ENCODE results near the gene USP1. TPM values are rescaled to one million over a fixed set of nuclear protein-coding genes. Genes with fewer than 3 reads are reported as not detected.
A peak's percentile ranks its signal among the peaks of the same experiment; 100 is the strongest.

Gene USP1
- 67.6 and 75.2 TPM in 2 replicates for total RNA-seq (2014; rRNA removed; shearing (Covaris generic))
- polyA plus RNA-seq (2014; cell fraction: nucleus; rRNA removed), result 36.6 and 45.7 TPM in 2 replicates

GRCh38 chr1:62436466-62437272, at the start of gene USP1:
Gene USP1 (plus strand): TSS chr1:62437049. CDS start chr1:62439868, 2,819 bp downstream.
- DNase-seq (ENCODE audit: extremely low read depth, low read depth), result peak; percentile 100

DNA sequence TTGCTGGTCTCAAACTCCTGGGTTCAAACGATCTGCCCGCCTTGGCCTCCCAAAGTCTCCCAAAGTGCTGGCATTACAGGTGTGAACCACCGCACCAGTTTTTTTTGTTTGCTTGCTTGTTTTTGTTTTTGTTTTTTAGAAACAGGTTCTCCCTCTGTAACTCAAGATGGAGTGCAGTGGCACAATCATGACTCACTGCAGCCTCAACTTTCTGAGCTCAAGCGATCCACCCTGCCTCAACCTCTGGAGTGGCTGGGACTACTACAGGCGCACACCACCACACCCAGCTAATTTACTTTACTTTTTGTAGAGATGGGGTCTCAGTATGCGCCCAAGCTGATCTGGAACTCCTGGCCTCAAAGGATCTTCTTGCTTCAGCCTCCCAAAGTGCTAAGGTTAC, 47.3 kb upstream of the USP1 start:
- DNase-seq (ENCODE audit: extremely low read depth, low read depth), result no peak

DNA sequence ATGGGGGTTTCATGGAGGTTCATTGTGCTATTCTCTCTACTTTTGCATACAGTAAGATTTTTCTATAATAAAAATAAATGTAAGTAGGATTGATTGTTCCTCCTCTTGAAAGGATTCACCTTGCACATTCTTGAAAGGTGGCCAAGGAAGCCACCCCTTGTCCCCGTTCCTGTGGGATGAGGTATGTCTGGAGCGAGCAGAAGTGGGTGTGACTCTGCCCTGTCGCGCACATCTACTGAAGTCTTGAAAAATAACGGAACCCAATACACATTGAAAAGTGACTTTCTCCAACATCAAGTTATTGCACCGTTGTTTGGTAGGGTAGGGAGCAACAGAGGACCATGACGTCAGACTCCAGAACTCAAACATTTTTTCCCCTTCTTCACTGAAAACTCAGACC, 46.8 kb upstream of the USP1 start:
- DNase-seq (ENCODE audit: extremely low read depth, low read depth), result no peak

GRCh38 chr1:62391369-62391971, 45.4 kb upstream of the USP1 start:
- peak; percentile 33 for DNase-seq (ENCODE audit: extremely low read depth, low read depth)

- DNase-seq (ENCODE audit: extremely low read depth, low read depth), result no peak
Measured at GRCh38 chr1:62392951-62393350, 43.9 kb upstream of the USP1 start.

- no peak for DNase-seq (ENCODE audit: extremely low read depth, low read depth)
Measured at GRCh38 chr1:62394646-62395045, 42.2 kb upstream of the USP1 start.

GRCh38 chr1:62395291-62395690, 41.6 kb upstream of the USP1 start:
- DNase-seq (ENCODE audit: extremely low read depth, low read depth), result no peak

GRCh38 chr1:62396871-62397270, 40.0 kb upstream of the USP1 start:
- no peak for DNase-seq (ENCODE audit: extremely low read depth, low read depth)

GRCh38 chr1:62397301-62397700, 39.5 kb upstream of the USP1 start:
- no peak for DNase-seq (ENCODE audit: extremely low read depth, low read depth)

GRCh38 chr1:62398377-62398776, 38.5 kb upstream of the USP1 start:
- no peak for DNase-seq (ENCODE audit: extremely low read depth, low read depth)

DNA sequence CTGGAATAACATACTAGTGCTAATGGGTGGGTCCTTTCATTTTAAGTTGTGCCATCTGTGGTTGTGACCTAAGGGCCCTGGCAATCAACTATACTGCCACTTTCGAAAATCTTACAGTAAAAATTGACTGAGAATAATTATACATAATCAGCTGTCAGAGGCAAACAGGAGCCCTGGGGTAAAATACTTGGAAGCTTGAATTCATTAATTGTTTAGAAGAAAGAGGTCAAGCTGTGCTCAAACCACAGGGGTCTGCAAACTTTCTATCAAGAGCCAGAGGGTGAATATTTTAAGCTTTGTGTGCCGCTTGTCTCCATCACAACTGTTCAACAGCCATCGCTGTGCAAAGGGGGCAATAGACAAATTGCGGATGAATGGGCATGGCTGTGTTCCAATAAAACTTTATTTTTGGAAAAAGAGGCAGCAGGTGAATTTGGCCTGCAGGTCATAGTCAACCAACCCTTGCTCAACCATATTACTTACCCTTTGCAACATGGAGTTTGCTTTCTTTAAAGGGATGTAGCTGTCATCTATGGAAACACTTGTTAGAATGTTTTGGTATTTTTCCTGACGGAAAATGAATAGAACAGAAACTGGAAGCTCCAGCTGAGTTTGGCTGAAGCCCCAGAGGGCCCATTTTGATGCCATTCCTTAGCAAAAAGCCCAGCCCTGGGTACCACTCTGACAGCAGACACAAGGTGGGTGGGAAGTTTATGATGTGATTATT, 35.7 kb upstream of the USP1 start:
- DNase-seq (ENCODE audit: extremely low read depth, low read depth), result no peak

DNA sequence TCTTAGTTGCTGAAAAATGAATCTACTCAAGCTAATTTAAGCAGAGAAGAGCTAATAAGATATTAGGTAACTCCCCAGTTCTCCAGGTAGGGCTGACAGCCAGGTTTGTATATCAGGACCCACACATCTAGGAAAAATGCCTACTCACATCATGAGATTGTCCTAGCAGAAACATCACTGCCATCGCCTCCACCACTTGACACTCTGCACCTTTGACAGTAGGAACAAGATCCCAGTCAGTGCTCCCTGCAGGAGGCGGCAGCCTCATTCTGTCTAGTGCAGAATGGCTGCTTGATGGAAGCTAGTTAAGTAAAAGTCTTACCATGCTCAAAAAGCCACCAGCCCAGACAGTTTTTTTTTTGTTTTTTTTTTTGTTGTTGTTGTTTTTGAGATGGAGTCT, 31.6 kb upstream of the USP1 start:
- no peak for DNase-seq (ENCODE audit: extremely low read depth, low read depth)

DNA sequence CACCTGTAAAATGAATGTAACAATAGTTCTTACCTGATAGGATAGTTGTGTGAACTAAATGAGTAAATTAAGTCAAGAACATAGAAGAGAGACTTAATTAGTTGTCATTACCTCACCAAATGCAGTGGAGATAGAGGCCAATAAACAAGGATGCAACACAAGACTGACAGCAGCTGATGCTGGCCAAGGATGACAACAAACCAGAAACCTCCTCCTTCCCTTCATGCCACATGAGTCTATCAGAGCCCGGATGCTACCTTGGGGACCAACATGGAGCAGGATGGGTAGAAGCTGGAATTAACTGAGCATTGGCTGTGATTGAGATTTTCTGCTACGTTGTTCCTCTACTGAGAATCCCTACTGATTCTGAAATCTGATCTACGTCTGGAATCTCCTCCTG, 30.3 kb upstream of the USP1 start:
- no peak for DNase-seq (ENCODE audit: extremely low read depth, low read depth)

DNA sequence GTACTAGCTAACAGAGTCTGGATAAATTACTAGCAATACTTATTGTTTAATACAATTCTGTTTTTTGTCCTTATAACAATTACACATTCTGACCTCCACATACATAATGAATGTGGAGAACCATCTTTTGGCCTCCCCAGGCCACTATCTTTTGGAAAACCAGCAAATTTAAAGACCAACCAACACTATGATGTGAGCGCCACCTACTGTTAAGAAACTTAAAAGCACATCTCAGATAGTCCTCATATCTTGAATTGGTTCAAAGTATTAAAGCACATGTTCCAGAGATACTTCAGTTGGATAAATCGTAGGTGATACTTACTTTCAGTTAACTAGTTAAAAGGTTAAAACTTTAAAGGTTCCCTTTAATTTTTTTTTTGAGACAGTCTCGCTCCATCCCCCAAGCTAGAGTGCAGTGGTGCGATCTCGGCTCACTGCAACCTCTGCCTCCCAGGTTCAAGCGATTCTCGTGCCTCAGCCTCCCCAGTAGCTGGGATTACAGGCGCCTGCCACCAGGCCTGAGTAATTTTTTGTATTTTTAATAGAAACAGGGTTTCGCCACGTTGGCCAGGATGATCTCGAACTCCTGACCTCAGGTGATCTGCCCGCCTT, 29.3 kb upstream of the USP1 start:
- peak; percentile 55 for DNase-seq (ENCODE audit: extremely low read depth, low read depth)

GRCh38 chr1:62415687-62416086, 21.2 kb upstream of the USP1 start:
- DNase-seq (ENCODE audit: extremely low read depth, low read depth), result no peak

- no peak for DNase-seq (ENCODE audit: extremely low read depth, low read depth)
Measured at GRCh38 chr1:62417351-62417999, 19.4 kb upstream of the USP1 start.

GRCh38 chr1:62420214-62420613, 16.6 kb upstream of the USP1 start:
- DNase-seq (ENCODE audit: extremely low read depth, low read depth), result no peak

- no peak for DNase-seq (ENCODE audit: extremely low read depth, low read depth)
Measured at GRCh38 chr1:62423580-62424242, 13.1 kb upstream of the USP1 start.

- no peak for DNase-seq (ENCODE audit: extremely low read depth, low read depth)
Measured at GRCh38 chr1:62424411-62424810, 12.4 kb upstream of the USP1 start.

DNA sequence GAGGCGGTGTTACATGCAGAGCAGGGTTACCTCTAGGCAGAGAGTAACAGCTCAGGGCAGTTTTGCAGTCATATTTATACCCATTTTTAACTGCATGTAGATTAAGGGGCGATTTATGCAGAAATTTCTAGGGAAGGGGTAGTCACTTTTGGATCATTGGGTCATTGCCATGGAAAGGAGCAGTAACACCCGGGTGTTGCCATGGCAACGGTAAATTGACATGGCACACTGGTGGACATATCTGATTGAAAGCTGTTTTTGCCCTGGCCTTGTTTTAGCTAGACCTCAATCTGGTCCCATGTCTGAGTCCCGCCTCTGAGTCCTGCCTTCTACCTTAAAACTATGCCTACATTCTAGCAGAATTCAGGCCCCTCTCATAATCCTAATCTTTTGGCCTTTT, 11.8 kb upstream of the USP1 start:
- no peak for DNase-seq (ENCODE audit: extremely low read depth, low read depth)
